Mammary epithelial cell (primary cell): ENCODE data around the gene KPTN.

ENCODE experiments used
- CTCF ChIP-seq, 2 donors: IDR thresholded peaks in 1 of 2; conservative IDR thresholded peaks in 1 of 2; 2 replicates each; pipeline ENCODE4 v1.5.1; 2011 to 2012; ENCODE audit warnings: inconsistent platforms in 2 of 2, low read length in 2 of 2, mild to moderate bottlenecking in 2 of 2, control low read depth in 1 of 2, low read depth in 1 of 2; ENCODE audit not compliant: insufficient read depth in 1 of 2; ENCODE audit errors: extremely low read depth in 1 of 2
- EZH2 ChIP-seq: IDR thresholded peaks from 2 replicates; pipeline ENCODE4 v1.6.1; 2012; ENCODE audit warnings: low read length, inconsistent platforms, borderline replicate concordance

- TF ChIP-seq CTCF (conservative IDR thresholded peaks at IDR 0.05 in 1 of 2, IDR thresholded peaks at IDR 0.05 in 1 of 2; ENCODE audit: extremely low read depth in 1 of 2, insufficient read depth in 1 of 2, low read depth in 1 of 2, low read length in 2 of 2) (peak; percentile 70 to 93), EZH2 (no peak)
These were observed 47.2 kb downstream of the KPTN start for GRCh38 chr19:47436712-47437401.
